ENCODE data around the gene CHST10. TPM values are rescaled to one million over a fixed set of nuclear protein-coding genes. Genes with fewer than 3 reads are reported as not detected.
"Not testable (repeated sequence)": the region's sequence is repeated elsewhere in the genome, so short reads cannot be mapped to it uniquely, and the experiment has no call there.

The CHST10 gene
- total RNA-seq: under 1 TPM; 0.19 to 0.88 (median 0.50) TPM
- long read RNA-seq: 0 reads

- no peaks in the 10 kb centered on the region for H3K27me3 ChIP-seq
- WGBS (ENCODE audit: insufficient coverage, low coverage, low lambda C conversion rate, missing lambda C conversion rate): under 1% methylated on average over 21 of the region's 88 CpGs
- H3K27ac ChIP-seq: no peak within 1 kb of the TSS
Observed at GRCh38 chr2:100416935-100417710, at the start of gene CHST10. TSS of gene CHST10 (minus strand) at chr2:100417668. CDS start at chr2:100406675, 10,993 bp downstream.

GRCh38 chr2:100460904-100461530 lies 43.5 kb upstream of the CHST10 start:
- no peaks in the 10 kb centered on the region for H3K36me3 ChIP-seq
- no peak overlapping the region for H3K27ac ChIP-seq
- intact Hi-C loops (cut with DNase I): no loop called here
- no peaks in the 10 kb centered on the region for H3K9me3 ChIP-seq
- H3K4me1 ChIP-seq: no peaks in the 10 kb centered on the region
- TF ChIP-seq CTCF (IDR thresholded peaks at IDR 0.05): no peak
- no peak for TF ChIP-seq POLR2A (IDR thresholded peaks at IDR 0.05)
- no peak overlapping the region for H3K4me3 ChIP-seq
- no peaks in the 10 kb centered on the region for H3K27me3 ChIP-seq
- WGBS (ENCODE audit: insufficient coverage, low coverage, low lambda C conversion rate, missing lambda C conversion rate): 33% methylated on average over 1 of the region's 1 CpG
- DNase-seq (no peak), ATAC-seq (no peak)

More at GRCh38 chr2:100416935-100417710, at the start of gene CHST10:
- ATAC-seq: peak; percentile 78 to 85 (median 82)
- H3K4me3 ChIP-seq: peak within 1 kb of the TSS; percentile 49 to 64 (median 56)
- H3K36me3 ChIP-seq: no peaks in the 10 kb centered on the region
- DNase-seq: peak in 1 of 3 donors; percentile 45
- H3K9me3 ChIP-seq: no peaks in the 10 kb centered on the region
- intact Hi-C loops (cut with DNase I): no loop called here
- H3K4me1 ChIP-seq: no peaks in the 10 kb centered on the region
- TF ChIP-seq CTCF (IDR thresholded peaks at IDR 0.05): no peak
- no peak for TF ChIP-seq POLR2A (IDR thresholded peaks at IDR 0.05)

- H3K4me1 ChIP-seq; intact Hi-C loops (cut with DNase I): not testable (repeated sequence)
Observed at GRCh38 chr2:100456357-100456756, 38.9 kb upstream of the CHST10 start.

GRCh38 chr2:100453853-100454252 lies 36.4 kb upstream of the CHST10 start:
- 50% methylated on average over 4 of the region's 4 CpGs for WGBS (ENCODE audit: insufficient coverage, low coverage, low lambda C conversion rate, missing lambda C conversion rate)
- TF ChIP-seq CTCF (IDR thresholded peaks at IDR 0.05): no peak
- no peak for TF ChIP-seq POLR2A (IDR thresholded peaks at IDR 0.05)
- intact Hi-C loops (cut with DNase I): no loop called here

More at GRCh38 chr2:100456357-100456756, 38.9 kb upstream of the CHST10 start:
- H3K27me3 ChIP-seq, H3K4me3 ChIP-seq, H3K36me3 ChIP-seq, H3K27ac ChIP-seq, DNase-seq, ATAC-seq, H3K9me3 ChIP-seq: not testable (repeated sequence)

GRCh38 chr2:100451734-100452133 lies 34.3 kb upstream of the CHST10 start:
- DNase-seq: no peak
- Histone ChIP-seq H3K27me3 (no peaks in the 10 kb centered on the region), H3K9me3 (no peaks in the 10 kb centered on the region), H3K27ac (no peak overlapping the region), H3K4me1 (no peaks in the 10 kb centered on the region), H3K36me3 (no peaks in the 10 kb centered on the region), H3K4me3 (no peak overlapping the region)
- ATAC-seq: no peak
- no peak for TF ChIP-seq POLR2A (IDR thresholded peaks at IDR 0.05)
- TF ChIP-seq CTCF (IDR thresholded peaks at IDR 0.05): no peak
- intact Hi-C loops (cut with DNase I): no loop called here

More at GRCh38 chr2:100453853-100454252, 36.4 kb upstream of the CHST10 start:
- Histone ChIP-seq H3K4me3 (no peak overlapping the region), H3K36me3 (no peaks in the 10 kb centered on the region), H3K9me3 (no peaks in the 10 kb centered on the region), H3K27me3 (no peaks in the 10 kb centered on the region), H3K27ac (no peak overlapping the region), H3K4me1 (no peaks in the 10 kb centered on the region)
- DNase-seq: no peak
- ATAC-seq: no peak
